Hepatocyte (in vitro differentiated cells): ENCODE results near the gene ITM2C. TPM values are rescaled to one million over a fixed set of nuclear protein-coding genes. Genes with fewer than 3 reads are reported as not detected.

Source experiments
- DNase-seq: peaks from one replicate; pipeline ENCODE4 v3.0.0-alpha.2; 2016; ENCODE audit warnings: low spot score
- H2AFZ ChIP-seq: fragments of 200-600 bp; sonication (generic); 2 replicates; pipeline ENCODE4 v1.6.0; 2016; ENCODE audit warnings: antibody characterized with exemption, mild to moderate bottlenecking
- H3K27ac ChIP-seq: fragments of 200-600 bp; sonication (generic); 2 replicates; pipeline ENCODE4 v1.5.1; 2016; ENCODE audit warnings: mild to moderate bottlenecking
- H3K27me3 ChIP-seq: fragments of 200-600 bp; sonication (generic); 2 replicates; pipeline ENCODE4 v1.6.1; 2016
- H3K36me3 ChIP-seq: fragments of 200-600 bp; sonication (generic); replicated peaks from 2 replicates; pipeline ENCODE4 v1.5.1; 2016; ENCODE audit warnings: low read depth; ENCODE audit not compliant: insufficient read depth
- H3K4me1 ChIP-seq: fragments of 200-600 bp; sonication (generic); 2 replicates; pipeline ENCODE4 v1.5.1; 2016; ENCODE audit warnings: mild to moderate bottlenecking, moderate library complexity; ENCODE audit not compliant: insufficient read depth
- H3K4me2 ChIP-seq: fragments of 200-600 bp; sonication (generic); 2 replicates; pipeline ENCODE4 v1.6.0; 2016
- H3K4me3 ChIP-seq: fragments of 200-600 bp; sonication (generic); 2 replicates; pipeline ENCODE4 v1.5.1; 2016; ENCODE audit warnings: mild to moderate bottlenecking
- H3K79me2 ChIP-seq: fragments of 200-600 bp; sonication (generic); 2 replicates; pipeline ENCODE4 v1.6.0; 2017; ENCODE audit warnings: mild to moderate bottlenecking
- H3K9me2 ChIP-seq: fragments of 200-600 bp; sonication (generic); replicated peaks from 2 replicates; pipeline ENCODE4 v1.6.0; 2017; ENCODE audit warnings: mild to moderate bottlenecking; ENCODE audit not compliant: insufficient read depth
- H3K9me3 ChIP-seq: fragments of 200-600 bp; sonication (generic); 2 replicates; pipeline ENCODE4 v1.5.1; 2016; ENCODE audit warnings: low read depth, mild to moderate bottlenecking
- H4K20me1 ChIP-seq: fragments of 200-600 bp; sonication (generic); 2 replicates; pipeline ENCODE4 v1.6.0; 2016; ENCODE audit warnings: mild to moderate bottlenecking; ENCODE audit not compliant: insufficient read depth, poor library complexity, severe bottlenecking
- CTCF ChIP-seq: fragments of 200-600 bp; sonication (generic); IDR thresholded peaks from 2 replicates; pipeline ENCODE4 v1.5.1; 2016; ENCODE audit warnings: antibody characterized with exemption, mild to moderate bottlenecking; ENCODE audit not compliant: poor library complexity
- EZH2 ChIP-seq: fragments of 200-600 bp; sonication (generic); IDR thresholded peaks from 2 replicates; pipeline ENCODE4 v1.6.1; 2016; ENCODE audit warnings: antibody characterized with exemption, mild to moderate bottlenecking, borderline replicate concordance
- EZH2phosphoT487 ChIP-seq: fragments of 200-600 bp; sonication (generic); IDR thresholded peaks from one replicate; pipeline ENCODE4 v1.6.1; 2018; ENCODE audit warnings: antibody characterized with exemption, mild to moderate bottlenecking, low read depth, moderate library complexity; ENCODE audit not compliant: unreplicated experiment, severe bottlenecking
- WGBS: methylation state at CpG from one replicate; pipeline ENCODE4 v1.1.6; 2016; ENCODE audit warnings: low lambda C conversion rate; ENCODE audit errors: missing lambda C conversion rate; 5-methylcytosine and 5-hydroxymethylcytosine counted together
- polyA plus RNA-seq: library from polyadenylated mRNA; unstranded; fragments of >200 nt; fragmentation: Nextera tagmentation; extraction: Ambion mirVana; gene quantifications from 2 replicates; pipeline ENCODE4 v1.2.1, GENCODE V29; 2016
- total RNA-seq: library from RNA; depleted of rRNA; stranded (reverse); fragments of >200 nt; gene quantifications from 2 replicates; pipeline ENCODE4 v1.2.3, GENCODE V29; 2014

The ITM2C gene
- total and polyA plus RNA-seq, 2 experiments from 2014 or later = 485 to 537 TPM

- Histone ChIP-seq H3K4me1 (peaks cover 5% of the 10 kb centered on the region), H2AFZ (no peak overlapping the region), H3K36me3 (no peaks in the 10 kb centered on the region), H3K9me2 (no peaks in the 10 kb centered on the region), H3K79me2 (no peaks in the 10 kb centered on the region), H3K4me2 (no peak overlapping the region), H3K27me3 (no peaks in the 10 kb centered on the region), H3K4me3 (no peak overlapping the region), H3K9me3 (no peaks in the 10 kb centered on the region), H4K20me1 (no peaks in the 10 kb centered on the region), H3K27ac (no peak overlapping the region)
- DNase-seq = no peak
- WGBS = 96% methylated on average over 7 of the region's 7 CpGs
- TF ChIP-seq EZH2phosphoT487 (no peak), EZH2 (no peak), CTCF (no peak)
These were observed 17.1 kb downstream of the ITM2C start for GRCh38 chr2:230881840-230882239.

- no peaks in the 10 kb centered on the region for H4K20me1 ChIP-seq
- H3K9me3 ChIP-seq = no peaks in the 10 kb centered on the region
- H3K27me3 ChIP-seq = no peaks in the 10 kb centered on the region
- H2AFZ ChIP-seq = no peak overlapping the region
- peak; percentile 77 for DNase-seq
- no peak overlapping the region for H3K27ac ChIP-seq
- no peak overlapping the region for H3K4me2 ChIP-seq
- no peaks in the 10 kb centered on the region for H3K9me2 ChIP-seq
- H3K4me3 ChIP-seq = no peak overlapping the region
- TF ChIP-seq EZH2phosphoT487 (no peak), CTCF (no peak), EZH2 (no peak)
- no peaks in the 10 kb centered on the region for H3K36me3 ChIP-seq
- 59% methylated on average over 11 of the region's 11 CpGs for WGBS
- no peaks in the 10 kb centered on the region for H3K4me1 ChIP-seq
- H3K79me2 ChIP-seq = no peaks in the 10 kb centered on the region
These were observed 20.9 kb downstream of the ITM2C start for GRCh38 chr2:230885463-230886130.

- H2AFZ ChIP-seq = no peak overlapping the region
- 81% methylated on average over 5 of the region's 5 CpGs for WGBS
These were observed 21.5 kb downstream of the ITM2C start for GRCh38 chr2:230886206-230886605.

More at GRCh38 chr2:230886206-230886605, 21.5 kb downstream of the ITM2C start:
- TF ChIP-seq CTCF = no peak
- no peak for TF ChIP-seq EZH2phosphoT487
- no peak for TF ChIP-seq EZH2
- Histone ChIP-seq H3K27me3 (no peaks in the 10 kb centered on the region), H3K9me3 (no peaks in the 10 kb centered on the region), H3K4me3 (no peak overlapping the region), H3K4me2 (no peak overlapping the region), H3K36me3 (no peaks in the 10 kb centered on the region), H3K79me2 (no peaks in the 10 kb centered on the region), H4K20me1 (no peaks in the 10 kb centered on the region), H3K9me2 (no peaks in the 10 kb centered on the region), H3K27ac (no peak overlapping the region), H3K4me1 (no peaks in the 10 kb centered on the region)
- no peak for DNase-seq
